ENCODE data around the gene SCT.

Gene SCT

DNA sequence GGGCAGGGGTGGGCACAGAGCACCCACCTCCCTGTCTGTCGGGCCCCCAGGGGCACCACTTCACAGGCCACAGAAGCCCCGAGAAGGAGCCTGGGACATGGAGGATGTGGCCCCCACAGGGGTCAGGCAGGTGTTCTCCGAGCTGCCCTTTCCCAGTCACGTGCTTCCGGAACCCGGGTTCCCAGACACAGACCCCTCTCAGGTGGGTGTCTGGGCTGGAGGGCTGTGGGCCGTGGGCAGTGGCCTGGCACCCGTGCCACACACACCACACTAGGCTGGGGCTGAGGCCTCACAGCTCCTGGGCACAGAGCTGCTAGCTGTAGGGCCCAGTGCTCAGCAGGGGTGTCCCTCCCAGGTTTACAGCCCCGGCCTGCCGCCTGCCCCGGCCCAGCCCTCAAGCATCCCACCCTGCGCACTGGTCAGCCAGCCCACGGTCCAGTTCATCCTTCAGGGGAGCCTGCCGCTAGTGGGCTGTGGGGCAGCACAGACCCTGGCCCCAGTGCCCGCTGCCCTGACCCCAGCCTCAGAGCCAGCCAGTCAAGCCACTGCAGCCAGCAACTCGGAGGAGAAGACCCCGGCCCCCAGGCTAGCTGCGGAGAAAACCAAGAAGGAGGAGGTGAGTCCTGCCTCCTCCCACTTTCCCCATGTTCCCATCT lies 16.7 kb downstream of the SCT start:
- no peak for DNase-seq (ENCODE audit: low read depth)

DNA sequence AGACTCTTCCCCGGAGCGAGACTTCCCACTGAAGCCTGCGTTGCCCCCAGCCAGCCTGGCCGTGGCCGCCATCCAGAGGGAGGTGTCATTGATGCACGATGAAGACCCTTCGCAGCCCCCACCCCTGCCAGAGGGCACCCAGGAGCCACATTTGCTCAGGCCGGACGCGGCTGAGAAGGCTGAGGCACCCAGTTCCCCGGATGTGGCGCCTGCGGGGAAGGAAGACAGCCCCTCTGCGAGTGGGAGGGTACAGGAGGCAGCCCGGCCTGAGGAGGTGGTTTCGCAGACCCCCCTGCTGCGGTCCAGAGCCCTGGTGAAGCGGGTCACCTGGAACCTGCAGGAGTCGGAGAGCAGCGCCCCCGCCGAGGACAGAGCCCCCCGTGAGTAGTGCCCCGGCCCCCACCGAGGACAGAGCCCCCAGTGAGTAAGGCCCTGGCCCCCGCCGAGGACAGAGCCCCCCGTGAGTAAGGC lies 17.6 kb downstream of the SCT start:
- no peak for DNase-seq (ENCODE audit: low read depth)

DNA sequence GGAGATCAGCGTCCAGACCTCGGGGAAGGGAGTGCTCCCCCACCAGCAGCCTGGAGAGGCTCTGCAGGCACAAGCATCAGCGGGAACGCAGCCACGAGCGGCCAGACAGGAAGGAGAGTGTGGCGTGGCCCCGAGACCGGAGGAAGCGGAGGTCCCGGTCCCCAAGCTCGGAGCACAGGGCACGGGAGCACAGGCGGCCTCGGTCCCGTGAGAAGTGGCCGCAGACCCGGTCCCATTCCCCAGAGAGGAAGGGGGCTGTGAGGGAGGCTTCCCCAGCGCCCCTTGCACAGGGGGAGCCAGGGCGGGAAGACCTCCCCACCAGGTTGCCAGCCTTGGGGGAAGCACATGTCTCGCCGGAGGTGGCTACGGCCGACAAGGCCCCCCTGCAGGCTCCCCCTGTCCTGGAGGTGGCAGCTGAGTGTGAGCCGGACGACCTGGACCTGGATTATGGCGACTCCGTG lies 18.2 kb downstream of the SCT start:
- DNase-seq (ENCODE audit: low read depth), result no peak

DNA sequence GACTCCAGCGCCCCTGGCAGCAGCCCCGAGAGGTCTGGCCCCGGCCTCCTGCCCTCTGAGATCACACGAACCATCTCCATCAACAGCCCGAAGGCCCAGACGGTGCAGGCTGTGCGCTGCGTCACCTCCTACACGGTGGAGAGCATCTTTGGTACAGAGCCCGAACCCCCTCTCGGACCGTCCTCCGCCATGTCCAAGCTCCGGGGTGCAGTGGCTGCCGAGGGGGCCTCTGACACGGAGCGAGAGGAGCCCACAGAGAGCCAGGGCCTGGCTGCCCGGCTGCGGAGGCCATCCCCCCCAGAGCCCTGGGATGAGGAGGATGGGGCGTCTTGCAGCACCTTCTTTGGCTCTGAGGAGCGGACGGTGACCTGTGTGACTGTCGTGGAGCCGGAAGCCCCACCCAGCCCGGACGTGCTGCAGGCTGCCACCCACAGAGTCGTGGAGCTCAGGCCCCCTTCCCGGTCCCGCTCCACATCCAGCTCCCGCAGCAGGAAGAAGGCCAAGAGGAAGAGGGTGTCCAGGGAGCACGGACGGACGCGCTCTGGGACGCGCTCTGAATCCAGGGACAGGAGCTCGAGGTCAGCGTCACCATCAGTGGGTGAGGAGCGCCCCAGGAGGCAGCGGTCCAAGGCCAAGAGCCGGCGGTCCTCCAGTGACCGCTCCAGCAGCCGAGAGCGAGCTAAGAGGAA lies 18.9 kb downstream of the SCT start:
- DNase-seq (ENCODE audit: low read depth), result no peak

DNA sequence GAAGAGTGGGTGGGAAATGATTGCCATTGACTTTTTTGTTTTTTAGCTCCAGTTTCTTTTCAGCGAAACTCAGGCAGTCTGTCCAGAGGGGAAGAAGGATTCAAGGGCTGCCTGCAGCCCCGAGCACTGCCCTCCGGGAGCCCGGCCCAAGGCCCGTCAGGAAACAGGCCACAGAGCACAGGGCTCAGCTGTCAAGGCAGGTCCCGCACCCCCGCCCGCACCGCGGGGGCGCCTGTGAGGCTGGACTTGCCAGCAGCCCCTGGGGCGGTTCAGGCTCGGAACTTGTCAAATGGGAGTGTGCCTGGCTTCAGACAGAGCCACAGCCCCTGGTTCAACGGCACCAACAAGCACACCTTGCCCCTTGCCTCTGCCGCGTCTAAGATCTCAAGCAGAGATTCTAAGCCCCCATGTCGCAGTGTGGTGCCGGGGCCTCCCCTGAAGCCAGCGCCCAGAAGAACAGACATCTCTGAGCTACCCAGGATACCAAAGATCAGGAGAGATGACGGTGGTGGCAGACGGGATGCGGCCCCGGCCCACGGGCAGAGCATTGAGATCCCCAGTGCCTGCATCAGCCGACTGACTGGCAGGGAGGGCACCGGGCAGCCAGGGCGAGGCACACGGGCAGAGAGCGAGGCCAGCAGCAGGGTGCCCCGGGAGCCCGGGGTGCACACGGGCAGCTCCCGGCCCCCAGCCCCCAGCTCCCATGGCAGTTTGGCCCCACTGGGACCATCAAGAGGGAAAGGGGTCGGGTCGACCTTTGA lies 19.8 kb downstream of the SCT start:
- DNase-seq (ENCODE audit: low read depth), result no peak

DNA sequence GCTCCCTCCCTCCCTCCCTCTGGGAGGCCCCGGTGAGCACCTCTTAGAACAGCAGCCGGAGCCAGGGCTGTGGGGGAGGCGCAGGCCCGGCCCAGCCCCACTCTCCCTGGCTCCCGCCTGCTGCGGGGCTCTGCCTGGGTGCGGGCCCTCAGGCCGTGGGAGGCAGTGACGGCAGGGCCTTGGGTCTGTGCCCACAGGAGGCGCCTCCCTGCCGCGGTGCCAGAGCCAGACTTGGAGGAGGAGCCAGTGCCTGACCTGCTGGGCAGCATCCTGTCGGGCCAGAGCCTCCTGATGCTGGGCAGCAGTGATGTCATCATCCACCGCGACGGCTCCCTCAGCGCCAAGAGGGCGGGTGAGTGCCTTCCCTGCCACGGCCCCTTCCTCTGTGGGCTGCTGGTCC lies 20.7 kb downstream of the SCT start:
- no peak for DNase-seq (ENCODE audit: low read depth)

DNA sequence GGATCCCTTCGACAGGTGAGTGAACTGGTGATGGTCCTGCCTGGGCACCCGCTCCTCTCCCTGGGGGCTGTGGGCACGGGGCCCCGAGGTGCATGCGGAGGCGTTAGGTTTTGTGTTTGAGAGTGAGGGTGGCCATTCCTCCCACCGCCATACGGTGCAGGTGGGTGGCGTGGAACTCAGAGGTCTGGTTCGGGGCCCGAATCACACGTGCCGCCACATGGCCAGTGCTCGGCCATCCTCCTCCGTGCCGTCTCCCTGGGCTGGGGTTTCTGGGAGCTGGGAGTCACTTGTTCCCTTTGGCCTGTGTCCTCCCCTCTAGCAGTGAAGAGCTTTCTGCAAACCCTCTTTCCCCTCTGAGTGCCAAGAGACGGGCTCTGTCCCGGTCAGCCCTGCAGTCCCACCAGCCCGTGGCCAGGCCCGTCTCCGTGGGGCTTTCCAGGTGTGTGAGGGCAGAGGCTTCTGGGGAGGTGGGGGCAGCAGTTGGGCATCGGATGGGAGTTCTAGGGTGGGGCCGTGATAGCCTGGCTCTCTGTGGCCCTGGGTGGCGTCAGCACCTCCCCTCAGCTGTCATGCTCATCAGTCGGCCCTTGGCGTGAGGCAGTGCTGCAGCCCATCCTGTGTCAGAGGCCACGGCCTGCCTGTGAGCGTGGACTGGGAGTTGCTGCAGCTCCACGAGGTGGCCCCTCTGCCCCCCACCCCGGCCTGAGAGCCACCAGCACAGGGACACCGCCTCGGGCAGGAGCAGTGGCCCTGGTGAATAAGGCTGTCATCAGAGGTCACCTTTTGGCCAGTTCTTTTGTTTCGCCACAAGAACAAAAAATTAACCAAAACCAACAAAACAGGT lies 21.5 kb downstream of the SCT start:
- DNase-seq (ENCODE audit: low read depth), result no peak

DNA sequence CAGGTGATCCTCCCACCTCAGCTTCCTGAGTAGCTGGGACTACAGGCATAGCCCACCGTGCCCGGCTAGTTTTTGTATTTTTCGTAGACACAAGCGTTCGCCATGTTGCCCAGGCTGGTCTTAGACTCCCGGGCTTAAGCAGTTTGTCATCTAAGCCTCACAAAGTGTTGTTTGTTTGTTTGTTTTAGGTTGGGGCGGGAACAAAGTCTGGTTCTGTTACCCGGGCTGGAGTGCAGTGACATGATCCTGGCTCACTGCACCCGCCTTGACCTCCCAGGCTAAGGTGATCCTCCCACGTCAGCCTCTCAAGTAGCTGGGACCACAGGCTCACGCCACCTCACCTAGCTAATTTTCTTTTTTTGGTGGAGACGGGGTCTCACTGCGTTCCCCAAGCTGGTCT lies 23.8 kb downstream of the SCT start:
- DNase-seq (ENCODE audit: low read depth), result no peak

DNA sequence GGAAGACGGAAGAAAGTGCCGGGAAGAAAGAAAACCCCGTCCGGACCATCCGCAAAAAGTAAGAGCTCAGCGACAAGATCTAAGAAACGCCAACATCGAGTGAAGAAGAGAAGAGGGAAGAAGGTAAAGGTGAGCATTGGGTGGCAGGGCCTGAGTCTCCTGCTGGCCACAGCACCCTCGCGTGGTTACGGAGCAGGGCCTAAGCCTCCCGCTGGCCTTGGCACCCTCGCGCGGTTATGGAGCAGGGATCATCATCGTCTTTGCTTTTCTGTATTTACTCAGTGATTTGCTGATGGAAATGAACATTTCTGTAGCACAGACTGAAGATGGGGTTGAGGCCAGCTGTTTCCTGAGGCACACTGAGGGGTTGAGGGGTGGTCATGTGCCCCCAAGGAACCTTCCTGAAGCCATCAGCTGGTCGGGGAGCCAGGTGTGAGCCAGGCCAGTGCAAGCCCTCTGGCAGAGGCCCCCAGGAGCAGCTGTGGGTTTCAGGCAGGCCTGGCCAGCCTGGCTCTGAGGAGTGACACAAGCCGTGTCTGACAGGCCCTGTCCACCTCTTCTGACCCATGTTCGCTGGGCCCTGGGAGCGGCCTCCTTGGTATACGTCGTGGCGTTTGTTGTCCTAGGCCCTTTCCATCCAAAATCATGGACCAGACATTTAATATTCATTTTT lies 25.3 kb downstream of the SCT start:
- DNase-seq (ENCODE audit: low read depth), result no peak

DNA sequence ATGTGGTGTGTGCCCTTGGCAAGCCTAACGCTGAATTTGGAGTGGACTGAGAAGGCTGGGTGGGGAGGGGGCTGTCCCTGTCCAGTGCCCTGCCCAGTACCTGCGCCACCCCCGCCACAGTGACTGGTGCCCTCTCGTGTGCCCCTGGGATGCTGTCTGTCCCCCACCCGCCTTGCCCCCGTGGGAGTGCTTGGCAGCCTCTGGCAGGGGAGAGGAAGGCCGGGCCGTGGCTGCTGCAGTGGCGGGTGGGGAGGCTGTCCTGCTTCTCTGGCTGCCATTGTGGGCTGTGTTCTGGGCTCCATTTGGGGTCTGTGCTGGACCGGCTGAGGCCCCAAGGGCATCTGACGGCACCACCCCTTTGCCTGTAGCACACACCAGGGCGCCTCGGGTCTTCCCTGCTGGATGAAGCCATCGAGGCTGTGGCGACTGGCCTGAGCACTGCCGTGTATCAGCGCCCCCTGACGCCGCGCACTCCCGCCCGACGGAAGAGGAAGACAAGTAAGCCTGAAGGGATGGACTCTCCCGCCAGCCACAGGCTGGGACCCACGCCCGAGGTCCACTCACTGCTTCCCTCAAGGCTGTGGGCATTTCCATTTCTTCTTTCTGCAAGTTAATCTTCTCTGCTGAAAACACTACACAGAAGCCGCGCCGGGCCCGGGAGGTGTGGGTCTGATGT lies 28.8 kb downstream of the SCT start:
- DNase-seq (ENCODE audit: low read depth), result no peak

DNA sequence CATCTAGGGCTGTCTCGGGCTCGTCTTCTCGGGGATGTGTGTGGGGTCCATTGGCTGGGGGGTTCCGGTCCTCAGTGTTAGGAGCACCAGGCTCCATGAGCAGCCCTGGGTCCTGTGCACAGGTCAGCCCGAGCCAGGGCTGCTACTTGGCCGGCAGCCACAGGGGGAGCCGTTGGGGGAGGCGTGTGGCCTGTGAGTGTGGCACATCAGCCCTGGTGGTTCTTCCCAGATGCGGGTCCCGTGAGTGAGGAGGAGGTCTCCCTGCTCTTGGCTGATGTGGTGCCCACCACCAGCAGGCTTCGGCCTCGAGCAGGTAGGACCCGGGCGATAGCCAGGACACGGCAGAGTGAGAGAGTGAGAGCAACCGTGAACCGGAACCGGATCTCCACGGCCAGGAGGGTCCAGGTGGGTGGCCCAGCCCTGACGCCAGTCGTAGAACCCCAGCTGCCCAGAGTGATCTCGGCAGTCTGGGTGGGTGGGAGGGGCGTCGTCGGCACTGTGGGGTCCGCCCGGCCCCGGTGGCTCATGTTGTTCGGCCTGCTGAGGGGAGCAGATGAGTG lies 29.7 kb downstream of the SCT start:
- DNase-seq (ENCODE audit: low read depth), result no peak

DNA sequence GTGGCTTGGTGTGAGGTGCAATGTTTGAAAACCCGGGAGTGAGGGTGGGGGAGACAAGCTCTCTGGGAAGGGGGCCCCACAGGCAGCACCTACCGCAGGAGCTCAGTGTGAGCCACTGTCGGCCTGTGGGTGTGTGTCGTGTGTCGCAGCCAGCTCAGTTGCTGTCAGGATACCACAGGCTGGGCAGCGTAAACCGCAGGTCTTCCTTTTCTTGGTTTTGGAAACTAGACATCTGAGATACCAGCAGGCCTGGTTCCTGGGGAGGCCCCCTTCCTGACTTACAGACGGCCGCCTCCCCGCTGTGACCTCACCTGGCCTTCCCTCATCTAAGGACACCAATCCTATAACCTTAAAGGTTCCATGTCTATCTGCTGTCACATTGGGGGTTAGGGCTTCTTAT lies 30.6 kb downstream of the SCT start:
- DNase-seq (ENCODE audit: low read depth), result no peak

DNA sequence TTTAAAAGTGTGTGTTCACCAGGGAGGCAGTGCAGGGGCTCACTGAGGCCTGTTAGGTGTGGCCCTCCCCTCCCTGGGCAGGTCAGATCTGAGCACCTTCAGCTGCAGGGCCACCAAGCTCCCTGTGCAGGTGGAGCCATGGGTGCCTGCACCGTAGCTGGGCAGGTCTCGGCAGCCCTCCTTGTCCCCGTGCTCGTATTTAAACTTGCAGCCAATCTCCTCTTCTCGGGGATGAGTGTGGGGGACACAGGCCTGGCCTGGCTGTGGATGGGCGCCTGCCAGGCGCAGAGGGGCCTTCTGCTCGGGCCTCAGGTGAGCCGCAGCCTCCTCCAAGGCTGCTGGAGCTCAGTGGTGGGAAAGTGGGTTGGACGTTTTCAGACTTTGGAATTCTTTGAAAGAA lies 31.6 kb downstream of the SCT start:
- DNase-seq (ENCODE audit: low read depth), result no peak

DNA sequence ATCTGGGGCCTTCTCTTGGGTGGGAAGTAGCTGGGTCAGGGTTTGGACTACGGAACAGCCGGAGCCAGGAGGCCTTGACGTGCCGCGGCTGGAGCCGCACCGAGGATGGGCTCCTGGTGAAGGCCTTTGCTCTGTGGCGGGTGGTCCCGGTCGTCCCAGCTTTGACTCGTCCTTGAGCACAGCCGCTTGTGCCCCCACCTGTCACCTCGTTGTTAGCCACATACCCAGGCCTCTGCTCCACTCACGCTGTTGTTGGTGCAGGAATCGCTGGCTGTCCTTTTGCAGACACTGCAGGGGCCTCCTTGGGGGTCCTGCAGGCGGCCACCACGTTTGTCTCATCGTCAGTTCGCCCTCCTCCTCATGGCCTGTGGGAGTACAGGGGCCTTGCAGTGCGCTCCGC lies 33.6 kb downstream of the SCT start:
- DNase-seq (ENCODE audit: low read depth), result no peak

DNA sequence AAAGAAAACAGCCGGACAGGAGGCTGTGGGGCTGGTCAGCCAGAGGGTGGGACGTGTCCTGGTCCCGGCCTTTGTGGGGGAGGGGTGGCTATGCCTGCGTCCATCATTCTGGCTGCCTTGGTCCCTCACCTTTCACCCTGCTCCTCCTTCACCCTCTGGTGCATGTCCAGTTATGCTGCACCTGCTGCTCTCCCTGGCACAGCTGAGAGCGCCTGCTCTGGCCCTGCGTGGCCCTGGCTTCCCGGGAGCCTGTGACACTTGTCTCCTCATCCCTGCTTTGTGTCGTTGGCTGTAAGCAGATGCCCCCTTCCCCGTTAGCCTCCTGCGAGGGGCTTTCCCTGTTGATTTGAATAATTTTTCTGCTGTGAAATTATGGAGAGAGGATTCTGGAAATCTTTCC lies 34.1 kb downstream of the SCT start:
- no peak for DNase-seq (ENCODE audit: low read depth)

DNA sequence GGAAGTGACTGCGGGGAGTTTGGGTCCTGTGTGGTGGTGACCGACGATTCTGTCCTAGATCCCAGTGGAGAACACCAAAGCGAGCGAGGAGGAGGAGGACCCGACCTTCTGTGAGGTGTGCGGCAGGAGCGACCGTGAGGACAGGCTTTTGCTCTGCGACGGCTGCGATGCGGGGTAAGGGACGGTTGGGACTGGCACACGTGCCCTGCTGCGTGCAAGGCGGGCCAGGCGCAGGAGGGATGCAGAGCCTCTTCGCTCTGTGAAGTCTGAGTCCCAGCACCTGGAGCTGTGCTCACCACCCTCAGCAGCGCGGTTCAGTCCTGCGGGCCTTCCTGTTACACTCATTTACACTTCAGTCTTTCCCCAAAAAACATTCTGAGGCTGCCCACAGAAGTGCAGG lies 34.5 kb downstream of the SCT start:
- DNase-seq (ENCODE audit: low read depth), result no peak

DNA sequence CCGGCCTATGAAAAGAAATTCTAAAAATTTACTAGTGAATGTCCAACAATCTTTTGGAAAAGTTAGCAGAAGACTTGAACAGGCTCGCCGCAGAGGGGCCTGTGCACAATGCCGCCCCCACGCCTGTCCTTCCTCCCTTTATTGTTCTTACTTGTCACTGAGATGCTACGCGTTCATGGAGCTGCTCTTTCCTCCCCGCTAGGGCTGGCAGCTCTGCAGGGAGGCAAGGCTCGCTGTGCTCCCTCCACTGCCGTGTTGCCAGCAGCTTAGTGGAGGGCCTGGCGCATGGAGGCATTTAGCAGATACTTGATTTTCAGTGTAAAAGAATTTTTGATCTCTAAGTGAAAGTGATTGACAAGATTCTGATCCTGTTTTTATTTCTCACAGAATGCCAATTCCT lies 36.0 kb downstream of the SCT start:
- no peak for DNase-seq (ENCODE audit: low read depth)

DNA sequence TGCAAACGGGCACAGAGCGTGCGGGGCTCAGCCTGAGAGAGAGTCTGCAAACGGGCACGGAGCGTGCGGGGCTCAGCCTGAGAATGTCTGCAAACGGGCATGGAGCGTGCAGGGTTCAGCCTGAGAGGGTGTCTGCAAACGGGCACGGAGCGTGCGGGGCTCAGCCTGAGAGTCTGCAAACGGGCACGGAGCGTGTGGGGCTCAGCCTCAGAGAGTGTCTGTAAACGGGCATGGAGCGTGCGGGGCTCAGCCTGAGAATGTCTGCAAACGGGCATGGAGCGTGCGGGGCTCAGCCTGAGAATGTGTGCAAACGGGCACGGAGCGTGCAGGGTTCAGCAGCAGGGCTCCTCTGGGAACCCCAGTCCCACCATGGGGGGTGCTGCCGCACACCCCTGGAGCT lies 37.2 kb downstream of the SCT start:
- no peak for DNase-seq (ENCODE audit: low read depth)

DNA sequence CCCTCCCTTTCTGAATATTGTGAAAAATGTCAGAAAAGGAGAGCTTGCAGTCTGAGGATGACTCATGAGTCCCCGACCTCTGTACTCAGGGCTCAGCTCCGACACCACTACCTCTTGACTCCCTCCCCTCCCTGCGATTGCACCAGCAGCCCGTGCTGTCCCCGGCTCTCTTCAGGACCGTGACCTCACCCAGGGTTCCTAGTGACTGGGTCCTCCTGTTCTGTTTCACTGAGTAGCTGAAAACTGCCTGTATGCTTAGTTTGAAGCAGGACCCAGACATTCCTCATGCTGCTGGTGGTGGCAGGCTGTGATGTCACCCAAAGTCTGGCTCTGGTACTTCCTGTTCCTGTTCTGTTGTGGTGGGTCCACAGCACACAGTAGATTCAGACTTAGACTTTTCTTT lies 39.0 kb downstream of the SCT start:
- DNase-seq (ENCODE audit: low read depth), result peak; percentile 62

DNA sequence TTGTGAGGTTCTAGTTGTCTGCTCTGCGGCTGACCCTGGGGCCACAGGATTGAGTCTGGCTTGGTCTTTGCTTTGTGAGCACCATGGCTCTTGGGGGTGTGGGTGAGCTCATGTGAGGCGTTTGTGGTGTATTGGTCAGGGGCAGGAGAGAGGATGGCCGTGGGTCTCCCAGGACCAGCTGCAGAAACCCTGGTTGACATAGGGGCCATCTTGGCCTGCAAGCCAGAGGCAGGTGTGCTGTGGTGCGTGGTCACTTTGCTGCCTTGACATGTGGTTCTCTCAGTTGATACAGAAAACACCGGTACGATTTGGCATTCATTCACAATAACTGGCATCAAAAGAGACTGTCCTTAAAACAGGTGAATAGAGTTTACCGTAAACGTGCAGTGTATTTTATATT lies 39.4 kb downstream of the SCT start:
- DNase-seq (ENCODE audit: low read depth), result no peak

Measured in EH (cell line).